Measurements from ENCODE around the gene SLC13A5. TPM values are rescaled to one million over a fixed set of nuclear protein-coding genes. Genes with fewer than 3 reads are reported as not detected.

SLC13A5 gene
- 3.4 TPM in 2 replicates for polyA plus RNA-seq (2013)

GRCh38 chr17:6713130-6713917, at the start of gene SLC13A5:
SLC13A5 (minus strand) TSS chr17:6713369; CDS start chr17:6713333, 36 bp downstream.
- H3K4me3 ChIP-seq (ENCODE audit: low read depth, low read length) = peak within 1 kb of the TSS; percentile 11
- H3K27me3 ChIP-seq (ENCODE audit: insufficient read depth, low read length) = peaks cover 18% of the 10 kb centered on the region
- H2BK120ac ChIP-seq (ENCODE audit: insufficient read depth, low read length, poor library complexity) = no peak within 1 kb of the TSS
- no peak within 1 kb of the TSS for H2AK5ac ChIP-seq (ENCODE audit: low read length)
- WGBS (ENCODE audit: extremely low coverage, insufficient coverage, insufficient read length) = no CpG with 5 or more reads among the region's 71 CpGs
- no peak within 1 kb of the TSS for H4K12ac ChIP-seq (ENCODE audit: low read depth, low read length)
- H2AFZ ChIP-seq (ENCODE audit: insufficient read depth, low read length, poor library complexity) = peak within 1 kb of the TSS; percentile 45
- no peaks in the 10 kb centered on the region for H3K36me3 ChIP-seq (ENCODE audit: control insufficient read depth in 1 of 2, insufficient read depth in 2 of 2, low read length in 2 of 2)
- no peak within 1 kb of the TSS for H4K8ac ChIP-seq (ENCODE audit: low read depth, low read length)
- no peaks in the 10 kb centered on the region for H3K79me2 ChIP-seq (ENCODE audit: control insufficient read depth, insufficient read depth, low read length, poor library complexity)
- peak in 1 of 2 donors; percentile 6 for DNase-seq
- no peak within 1 kb of the TSS for H3K14ac ChIP-seq (ENCODE audit: low read length)
- H3K4me1 ChIP-seq (ENCODE audit: control insufficient read depth in 1 of 2, insufficient read depth in 2 of 2, low read length in 2 of 2) = peaks cover 14 to 17% of the 10 kb centered on the region in 2 experiments
- H3K9me3 ChIP-seq (ENCODE audit: insufficient read depth, low read depth, low read length) = peaks cover 4% of the 10 kb centered on the region
- no peak within 1 kb of the TSS for H3K9ac ChIP-seq (ENCODE audit: low read length)
- H2BK5ac ChIP-seq (ENCODE audit: low read depth, low read length, poor library complexity) = no peak within 1 kb of the TSS
- no peaks in the 10 kb centered on the region for H3K79me1 ChIP-seq (ENCODE audit: low read length)
- H3K23ac ChIP-seq (ENCODE audit: low read length) = no peak within 1 kb of the TSS
- no peak within 1 kb of the TSS for H3K27ac ChIP-seq (ENCODE audit: low read depth, low read length)
- H3K4ac ChIP-seq (ENCODE audit: low read depth, low read length) = no peak within 1 kb of the TSS
- no peak within 1 kb of the TSS for H4K91ac ChIP-seq (ENCODE audit: low read depth, low read length)
- peak within 1 kb of the TSS; percentile 71 for H3K4me2 ChIP-seq (ENCODE audit: low read length)
- no peak within 1 kb of the TSS for H2BK12ac ChIP-seq (ENCODE audit: low read length)
- H3K18ac ChIP-seq (ENCODE audit: low read length) = no peak within 1 kb of the TSS

- H3K4me3 ChIP-seq (ENCODE audit: low read depth, low read length) = no peak overlapping the region
- H3K23ac ChIP-seq (ENCODE audit: low read length) = no peak overlapping the region
- no peak for DNase-seq
- H4K91ac ChIP-seq (ENCODE audit: low read depth, low read length) = no peak overlapping the region
- H3K4ac ChIP-seq (ENCODE audit: low read depth, low read length) = no peak overlapping the region
- H3K14ac ChIP-seq (ENCODE audit: low read length) = no peak overlapping the region
- H3K79me2 ChIP-seq (ENCODE audit: control insufficient read depth, insufficient read depth, low read length, poor library complexity) = no peaks in the 10 kb centered on the region
- H3K18ac ChIP-seq (ENCODE audit: low read length) = no peak overlapping the region
- H3K36me3 ChIP-seq (ENCODE audit: control insufficient read depth in 1 of 2, insufficient read depth in 2 of 2, low read length in 2 of 2) = no peaks in the 10 kb centered on the region
- H2AFZ ChIP-seq (ENCODE audit: insufficient read depth, low read length, poor library complexity) = no peak overlapping the region
- H3K79me1 ChIP-seq (ENCODE audit: low read length) = no peaks in the 10 kb centered on the region
- H2BK5ac ChIP-seq (ENCODE audit: low read depth, low read length, poor library complexity) = no peak overlapping the region
- H3K27me3 ChIP-seq (ENCODE audit: insufficient read depth, low read length) = peaks cover 3% of the 10 kb centered on the region
- H3K4me2 ChIP-seq (ENCODE audit: low read length) = no peak overlapping the region
- H2BK120ac ChIP-seq (ENCODE audit: insufficient read depth, low read length, poor library complexity) = no peak overlapping the region
- no peak overlapping the region for H4K12ac ChIP-seq (ENCODE audit: low read depth, low read length)
- H3K27ac ChIP-seq (ENCODE audit: low read depth, low read length) = no peak overlapping the region
- H2BK12ac ChIP-seq (ENCODE audit: low read length) = no peak overlapping the region
- H3K9me3 ChIP-seq (ENCODE audit: insufficient read depth, low read depth, low read length) = peaks cover 2% of the 10 kb centered on the region
- H3K4me1 ChIP-seq (ENCODE audit: control insufficient read depth in 1 of 2, insufficient read depth in 2 of 2, low read length in 2 of 2) = no peaks in the 10 kb centered on the region
- H2AK5ac ChIP-seq (ENCODE audit: low read length) = no peak overlapping the region
- H3K9ac ChIP-seq (ENCODE audit: low read length) = no peak overlapping the region
- no peak overlapping the region for H4K8ac ChIP-seq (ENCODE audit: low read depth, low read length)
- WGBS (ENCODE audit: extremely low coverage, insufficient coverage, insufficient read length) = no CpG with 5 or more reads among the region's 8 CpGs
Observed at GRCh38 chr17:6761779-6762178, 48.6 kb upstream of the SLC13A5 start.

- Histone ChIP-seq H3K18ac (ENCODE audit: low read length) (no peak overlapping the region), H3K9ac (ENCODE audit: low read length) (no peak overlapping the region), H3K79me1 (ENCODE audit: low read length) (peaks cover 13% of the 10 kb centered on the region), H4K91ac (ENCODE audit: low read depth, low read length) (no peak overlapping the region), H3K14ac (ENCODE audit: low read length) (no peak overlapping the region), H3K4me2 (ENCODE audit: low read length) (no peak overlapping the region), H3K27ac (ENCODE audit: low read depth, low read length) (no peak overlapping the region), H2BK5ac (ENCODE audit: low read depth, low read length, poor library complexity) (no peak overlapping the region), H2AK5ac (ENCODE audit: low read length) (no peak overlapping the region), H3K27me3 (ENCODE audit: insufficient read depth, low read length) (peaks cover 3% of the 10 kb centered on the region), H3K36me3 (ENCODE audit: control insufficient read depth in 1 of 2, insufficient read depth in 2 of 2, low read length in 2 of 2) (no peaks in the 10 kb centered on the region), H2AFZ (ENCODE audit: insufficient read depth, low read length, poor library complexity) (no peak overlapping the region), H3K4ac (ENCODE audit: low read depth, low read length) (no peak overlapping the region), H3K79me2 (ENCODE audit: control insufficient read depth, insufficient read depth, low read length, poor library complexity) (no peaks in the 10 kb centered on the region), H3K9me3 (ENCODE audit: insufficient read depth, low read depth, low read length) (peaks cover 2% of the 10 kb centered on the region), H4K8ac (ENCODE audit: low read depth, low read length) (no peak overlapping the region), H4K12ac (ENCODE audit: low read depth, low read length) (no peak overlapping the region), H2BK120ac (ENCODE audit: insufficient read depth, low read length, poor library complexity) (no peak overlapping the region), H2BK12ac (ENCODE audit: low read length) (no peak overlapping the region), H3K23ac (ENCODE audit: low read length) (no peak overlapping the region), H3K4me3 (ENCODE audit: low read depth, low read length) (no peak overlapping the region), H3K4me1 (ENCODE audit: control insufficient read depth in 1 of 2, insufficient read depth in 2 of 2, low read length in 2 of 2) (peaks cover 8 to 11% of the 10 kb centered on the region in 2 experiments)
- DNase-seq = no peak
- no CpG with 5 or more reads among the region's 2 CpGs for WGBS (ENCODE audit: extremely low coverage, insufficient coverage, insufficient read length)
Observed at GRCh38 chr17:6757747-6758146, 44.6 kb upstream of the SLC13A5 start.

DNA sequence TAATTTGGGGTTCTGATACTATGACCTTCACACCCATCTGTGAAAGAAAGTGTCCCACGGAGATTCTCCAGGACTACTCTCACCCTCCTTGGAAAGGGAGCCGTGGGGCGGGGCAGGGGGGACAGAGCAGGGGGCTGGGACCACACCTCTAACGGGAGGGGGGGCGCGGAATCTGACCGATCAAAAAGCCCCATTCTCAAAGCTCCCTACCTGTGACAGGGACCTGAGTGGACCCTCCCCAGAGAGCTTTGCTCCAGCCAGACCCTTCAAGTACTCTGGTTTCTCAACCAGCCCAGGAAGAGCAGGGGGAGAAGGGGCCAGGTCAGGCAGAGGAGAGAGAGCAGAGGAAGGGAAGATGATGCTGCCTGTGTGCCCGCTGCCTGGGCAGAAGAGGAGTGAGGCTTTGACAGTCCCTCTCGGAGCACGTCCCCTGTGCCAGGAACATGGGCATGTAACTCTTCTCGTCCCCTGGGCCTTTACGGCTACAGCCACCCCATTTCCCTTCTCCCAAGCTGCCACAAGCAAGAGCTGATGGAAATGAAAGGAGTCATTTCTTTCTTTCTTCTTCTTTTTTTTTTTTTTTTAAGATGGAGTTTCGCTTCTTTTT, 43.4 kb upstream of the SLC13A5 start:
- H3K9ac ChIP-seq (ENCODE audit: low read length) = no peak overlapping the region
- H4K12ac ChIP-seq (ENCODE audit: low read depth, low read length) = no peak overlapping the region
- peaks cover 2% of the 10 kb centered on the region for H3K9me3 ChIP-seq (ENCODE audit: insufficient read depth, low read depth, low read length)
- DNase-seq = no peak
- no peak overlapping the region for H2AK5ac ChIP-seq (ENCODE audit: low read length)
- no peak overlapping the region for H3K4me2 ChIP-seq (ENCODE audit: low read length)
- peak overlapping the region; percentile 12 for H2BK12ac ChIP-seq (ENCODE audit: low read length)
- peaks cover 3% of the 10 kb centered on the region for H3K27me3 ChIP-seq (ENCODE audit: insufficient read depth, low read length)
- H3K4me3 ChIP-seq (ENCODE audit: low read depth, low read length) = no peak overlapping the region
- H3K79me1 ChIP-seq (ENCODE audit: low read length) = peaks cover 20% of the 10 kb centered on the region
- no peak overlapping the region for H2BK120ac ChIP-seq (ENCODE audit: insufficient read depth, low read length, poor library complexity)
- no peak overlapping the region for H3K23ac ChIP-seq (ENCODE audit: low read length)
- no peaks in the 10 kb centered on the region for H3K36me3 ChIP-seq (ENCODE audit: control insufficient read depth in 1 of 2, insufficient read depth in 2 of 2, low read length in 2 of 2)
- H2AFZ ChIP-seq (ENCODE audit: insufficient read depth, low read length, poor library complexity) = no peak overlapping the region
- H3K79me2 ChIP-seq (ENCODE audit: control insufficient read depth, insufficient read depth, low read length, poor library complexity) = peaks cover 2% of the 10 kb centered on the region
- WGBS (ENCODE audit: extremely low coverage, insufficient coverage, insufficient read length) = no CpG with 5 or more reads among the region's 13 CpGs
- H3K4ac ChIP-seq (ENCODE audit: low read depth, low read length) = no peak overlapping the region
- H4K8ac ChIP-seq (ENCODE audit: low read depth, low read length) = no peak overlapping the region
- no peak overlapping the region for H3K14ac ChIP-seq (ENCODE audit: low read length)
- H3K18ac ChIP-seq (ENCODE audit: low read length) = no peak overlapping the region
- no peak overlapping the region for H3K27ac ChIP-seq (ENCODE audit: low read depth, low read length)
- H3K4me1 ChIP-seq (ENCODE audit: control insufficient read depth in 1 of 2, insufficient read depth in 2 of 2, low read length in 2 of 2) = peaks cover 12 to 19% of the 10 kb centered on the region in 2 experiments
- H4K91ac ChIP-seq (ENCODE audit: low read depth, low read length) = no peak overlapping the region
- no peak overlapping the region for H2BK5ac ChIP-seq (ENCODE audit: low read depth, low read length, poor library complexity)

Data from trophoblast cell (in vitro differentiated cells and primary cell).